Measurements from ENCODE around the gene RBM24.

DNA sequence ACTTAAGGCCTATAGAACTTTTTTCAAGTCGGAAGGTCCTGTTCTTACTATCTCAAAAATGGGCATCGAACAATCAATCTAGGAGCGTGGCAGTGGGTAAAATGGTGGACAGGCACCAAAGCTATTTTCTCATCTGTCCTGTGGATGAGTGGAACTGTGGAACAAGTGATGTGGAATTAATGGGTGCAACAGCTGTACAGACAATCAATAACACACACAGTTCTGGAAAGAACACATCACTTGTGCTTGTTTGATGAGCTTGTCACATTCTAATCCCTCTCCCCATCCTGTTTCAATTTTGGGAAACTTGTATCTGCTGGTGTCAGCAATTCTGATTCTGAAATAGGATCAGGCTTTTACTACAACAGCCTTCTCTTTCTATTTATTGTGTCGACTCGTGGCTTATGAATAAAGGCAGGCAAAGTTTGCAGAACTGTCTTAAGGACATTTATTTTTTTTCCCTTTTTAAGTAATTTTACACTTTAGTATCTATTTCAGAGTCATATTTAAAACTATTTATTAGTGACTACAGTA, 11.5 kb downstream of the RBM24 start:
- TF ChIP-seq ZBTB1 (tag by site-specific recombination; IDR thresholded peaks at IDR 0.05) (no peak), CTCF (tag by site-specific recombination; IDR thresholded peaks at IDR 0.05) (no peak), ZNF433 (tag by site-specific recombination; IDR thresholded peaks at IDR 0.05; ENCODE audit: low read depth) (no peak), ZNF701 (tag by site-specific recombination; IDR thresholded peaks at IDR 0.05) (no peak), ZNF501 (tag by site-specific recombination; IDR thresholded peaks at IDR 0.05) (no peak), PRDM1 (tag by site-specific recombination; IDR thresholded peaks at IDR 0.05) (no peak), ZNF473 (tag by site-specific recombination; IDR thresholded peaks at IDR 0.05) (no peak), ZNF138 (tag by site-specific recombination; IDR thresholded peaks at IDR 0.05; ENCODE audit: borderline replicate concordance) (no peak), ZNF707 (tag by site-specific recombination; IDR thresholded peaks at IDR 0.05) (no peak), ZNF664 (tag by site-specific recombination; IDR thresholded peaks at IDR 0.05) (no peak)
- TF ChIP-seq, protein P1, sequence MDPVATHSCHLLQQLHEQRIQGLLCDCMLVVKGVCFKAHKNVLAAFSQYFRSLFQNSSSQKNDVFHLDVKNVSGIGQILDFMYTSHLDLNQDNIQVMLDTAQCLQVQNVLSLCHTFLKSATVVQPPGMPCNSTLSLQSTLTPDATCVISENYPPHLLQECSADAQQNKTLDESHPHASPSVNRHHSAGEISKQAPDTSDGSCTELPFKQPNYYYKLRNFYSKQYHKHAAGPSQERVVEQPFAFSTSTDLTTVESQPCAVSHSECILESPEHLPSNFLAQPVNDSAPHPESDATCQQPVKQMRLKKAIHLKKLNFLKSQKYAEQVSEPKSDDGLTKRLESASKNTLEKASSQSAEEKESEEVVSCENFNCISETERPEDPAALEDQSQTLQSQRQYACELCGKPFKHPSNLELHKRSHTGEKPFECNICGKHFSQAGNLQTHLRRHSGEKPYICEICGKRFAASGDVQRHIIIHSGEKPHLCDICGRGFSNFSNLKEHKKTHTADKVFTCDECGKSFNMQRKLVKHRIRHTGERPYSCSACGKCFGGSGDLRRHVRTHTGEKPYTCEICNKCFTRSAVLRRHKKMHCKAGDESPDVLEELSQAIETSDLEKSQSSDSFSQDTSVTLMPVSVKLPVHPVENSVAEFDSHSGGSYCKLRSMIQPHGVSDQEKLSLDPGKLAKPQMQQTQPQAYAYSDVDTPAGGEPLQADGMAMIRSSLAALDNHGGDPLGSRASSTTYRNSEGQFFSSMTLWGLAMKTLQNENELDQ (tag by site-specific recombination; IDR thresholded peaks at IDR 0.05; ENCODE audit: low read depth) = no peak
- TF ChIP-seq, protein P2, sequence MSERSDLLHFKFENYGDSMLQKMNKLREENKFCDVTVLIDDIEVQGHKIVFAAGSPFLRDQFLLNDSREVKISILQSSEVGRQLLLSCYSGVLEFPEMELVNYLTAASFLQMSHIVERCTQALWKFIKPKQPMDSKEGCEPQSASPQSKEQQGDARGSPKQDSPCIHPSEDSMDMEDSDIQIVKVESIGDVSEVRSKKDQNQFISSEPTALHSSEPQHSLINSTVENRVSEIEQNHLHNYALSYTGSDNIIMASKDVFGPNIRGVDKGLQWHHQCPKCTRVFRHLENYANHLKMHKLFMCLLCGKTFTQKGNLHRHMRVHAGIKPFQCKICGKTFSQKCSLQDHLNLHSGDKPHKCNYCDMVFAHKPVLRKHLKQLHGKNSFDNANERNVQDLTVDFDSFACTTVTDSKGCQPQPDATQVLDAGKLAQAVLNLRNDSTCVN (tag by site-specific recombination; optimal IDR thresholded peaks at IDR 0.05) = no peak

All from HEK293 (cell line).